ENCODE results near the gene NME7. TPM values are rescaled to one million over a fixed set of nuclear protein-coding genes. Genes with fewer than 3 reads are reported as not detected.

The NME7 gene
- total RNA-seq, 2 donors from 2014 or later: 8.8 to 10.8 TPM

- H3K36me3 Mint-ChIP-seq: peaks cover 5% of the 10 kb centered on the region
- peaks cover 12 to 16% of the 10 kb centered on the region in 2 donors for H3K27me3 Mint-ChIP-seq
- no peak overlapping the region for H3K27ac Mint-ChIP-seq
These were observed 265.0 kb downstream of the NME7 start for GRCh38 chr1:169102567-169102966.

GRCh38 chr1:169100651-169101088 is 266.9 kb downstream of the NME7 start:
- Mint-ChIP-seq H3K27ac (no peak overlapping the region), H3K36me3 (no peaks in the 10 kb centered on the region), H3K4me3 (no peak overlapping the region), H3K4me1 (ENCODE audit: low read depth in 2 of 2) (peaks cover 5 to 6% of the 10 kb centered on the region in 2 donors), H3K27me3 (peaks cover 6 to 9% of the 10 kb centered on the region in 2 donors), H3K9me3 (no peaks in the 10 kb centered on the region)
- no peak for ATAC-seq
- DNase-seq (ENCODE audit: low spot score): no peak

More at GRCh38 chr1:169102567-169102966, 265.0 kb downstream of the NME7 start:
- no peaks in the 10 kb centered on the region for H3K9me3 Mint-ChIP-seq
- no peak overlapping the region for H3K4me3 Mint-ChIP-seq
- no peak for DNase-seq (ENCODE audit: low spot score)
- H3K4me1 Mint-ChIP-seq (ENCODE audit: low read depth in 2 of 2): peaks cover 10 to 13% of the 10 kb centered on the region in 2 donors
- no peak for ATAC-seq

DNA sequence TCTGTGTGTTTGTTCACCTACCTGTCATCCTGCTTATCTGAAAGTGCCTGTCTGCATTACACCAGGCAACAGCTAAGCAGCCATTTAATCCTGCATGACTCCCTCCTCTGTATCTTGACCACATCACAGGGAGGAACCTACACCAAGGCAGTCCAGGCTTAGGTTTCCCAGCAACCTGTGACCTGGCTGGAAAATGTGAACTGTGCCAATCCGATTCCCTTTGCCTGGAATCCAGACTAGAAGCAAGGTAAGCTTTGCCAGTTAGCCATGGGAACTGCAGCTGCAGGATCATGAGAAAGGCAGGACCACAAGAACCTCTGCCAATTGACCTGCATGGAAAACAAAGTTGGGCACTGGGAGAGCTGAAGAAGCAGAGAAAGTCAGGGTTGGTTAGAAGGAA is 267.4 kb downstream of the NME7 start:
- H3K9me3 Mint-ChIP-seq: no peaks in the 10 kb centered on the region
- peaks cover 6 to 8% of the 10 kb centered on the region in 2 donors for H3K27me3 Mint-ChIP-seq
- no peak overlapping the region for H3K4me3 Mint-ChIP-seq
- H3K27ac Mint-ChIP-seq: no peak overlapping the region
- DNase-seq (ENCODE audit: low spot score): no peak
- ATAC-seq: no peak
- H3K4me1 Mint-ChIP-seq (ENCODE audit: low read depth in 2 of 2): peaks cover 5 to 6% of the 10 kb centered on the region in 2 donors
- H3K36me3 Mint-ChIP-seq: no peaks in the 10 kb centered on the region

GRCh38 chr1:169099561-169099960 is 268.0 kb downstream of the NME7 start:
- Mint-ChIP-seq H3K27ac (no peak overlapping the region), H3K9me3 (no peaks in the 10 kb centered on the region), H3K4me3 (no peak overlapping the region), H3K36me3 (no peaks in the 10 kb centered on the region), H3K27me3 (peaks cover under 1 to 1% of the 10 kb centered on the region in 2 donors), H3K4me1 (ENCODE audit: low read depth in 2 of 2) (peaks cover 2 to 5% of the 10 kb centered on the region in 2 donors)
- no peak for ATAC-seq
- DNase-seq (ENCODE audit: low spot score): no peak

DNA sequence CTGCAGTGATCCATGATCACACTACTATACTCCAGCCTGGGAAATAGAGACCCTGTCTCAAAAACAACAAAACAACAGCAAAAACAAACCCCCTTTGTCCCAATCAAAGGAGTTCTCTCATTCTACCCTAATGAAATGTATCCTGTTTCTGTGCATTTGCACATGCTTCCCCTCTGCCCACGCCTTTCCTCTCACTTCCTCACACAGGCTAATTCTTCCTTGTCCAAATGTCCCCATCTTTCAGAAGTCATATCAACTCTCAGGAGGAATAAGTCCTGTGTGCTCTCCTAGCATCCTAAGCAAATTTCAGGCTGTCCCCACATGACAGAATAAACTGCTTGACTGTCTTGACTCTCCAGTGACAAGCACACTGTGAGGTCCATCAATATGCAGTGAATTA is 269.2 kb downstream of the NME7 start:
- no peak overlapping the region for H3K4me3 Mint-ChIP-seq
- no peaks in the 10 kb centered on the region for H3K9me3 Mint-ChIP-seq
- H3K36me3 Mint-ChIP-seq: no peaks in the 10 kb centered on the region
- peaks cover 2 to 5% of the 10 kb centered on the region in 2 donors for H3K4me1 Mint-ChIP-seq (ENCODE audit: low read depth in 2 of 2)
- H3K27ac Mint-ChIP-seq: no peak overlapping the region
- no peak for ATAC-seq
- H3K27me3 Mint-ChIP-seq: peaks cover 2 to 5% of the 10 kb centered on the region in 2 donors
- no peak for DNase-seq (ENCODE audit: low spot score)

DNA sequence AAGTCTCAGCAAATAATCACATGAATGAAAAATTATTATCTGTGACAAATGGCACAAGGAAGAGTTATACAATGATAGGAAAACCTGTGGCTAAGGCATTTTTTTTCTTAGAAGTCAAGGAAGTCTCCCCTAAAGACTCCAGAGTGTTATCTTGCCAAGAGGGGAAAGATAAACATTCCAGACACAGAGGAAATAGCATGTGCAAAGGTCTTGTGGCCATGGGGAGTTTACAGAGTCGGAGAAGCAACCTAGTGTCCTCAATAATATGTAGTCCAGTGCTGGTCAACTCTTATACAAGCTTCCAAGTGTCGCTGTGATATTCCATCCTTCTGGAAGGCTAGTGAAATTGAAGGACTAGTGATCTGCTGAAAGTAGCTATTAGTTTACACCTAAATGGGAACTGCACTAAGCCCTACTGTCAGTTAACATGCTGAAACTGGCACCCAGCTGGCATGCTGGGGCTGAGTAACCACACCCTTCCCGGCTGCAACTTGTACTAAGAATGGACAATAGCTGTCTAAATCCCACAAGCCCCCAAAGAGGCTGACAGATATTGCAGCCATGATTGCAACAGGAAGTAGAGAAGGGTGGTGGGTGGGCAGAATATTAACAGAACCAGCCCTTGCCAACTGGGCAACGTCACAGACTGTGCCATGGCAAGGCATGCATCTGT is 272.6 kb downstream of the NME7 start:
- no peak overlapping the region for H3K27ac Mint-ChIP-seq
- H3K4me3 Mint-ChIP-seq: no peak overlapping the region

DNA sequence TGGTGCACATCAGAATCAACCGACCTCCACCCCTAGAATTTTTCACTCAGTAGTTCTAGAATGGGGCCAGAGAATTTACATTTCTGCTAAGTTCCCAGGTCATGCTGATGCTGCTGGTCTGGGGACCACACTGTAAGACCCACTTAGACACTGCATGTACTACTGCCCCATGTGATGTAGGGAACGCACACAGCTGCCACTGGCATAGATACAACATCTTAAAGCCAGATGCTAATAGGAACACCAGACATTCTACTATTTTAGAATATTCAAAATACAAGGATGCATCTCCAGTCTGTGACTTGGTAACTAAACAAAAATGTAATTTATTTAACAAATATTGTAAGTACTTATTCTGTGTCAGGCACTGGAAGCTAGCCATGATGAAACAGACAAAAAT is 275.2 kb downstream of the NME7 start:
- no peaks in the 10 kb centered on the region for H3K36me3 Mint-ChIP-seq

More for the DNA sequence above, 272.6 kb downstream of the NME7 start:
- Mint-ChIP-seq H3K4me1 (ENCODE audit: low read depth in 2 of 2) (peaks cover 4 to 9% of the 10 kb centered on the region in 2 donors), H3K27me3 (peaks cover 5 to 10% of the 10 kb centered on the region in 2 donors), H3K36me3 (no peaks in the 10 kb centered on the region), H3K9me3 (no peaks in the 10 kb centered on the region)
- DNase-seq (ENCODE audit: low spot score): no peak
- no peak for ATAC-seq

GRCh38 chr1:169091480-169091941 is 276.1 kb downstream of the NME7 start:
- Mint-ChIP-seq H3K9me3 (no peaks in the 10 kb centered on the region), H3K4me1 (ENCODE audit: low read depth in 2 of 2) (peaks cover 3 to 5% of the 10 kb centered on the region in 2 donors), H3K27me3 (peaks cover 6 to 12% of the 10 kb centered on the region in 2 donors), H3K36me3 (no peaks in the 10 kb centered on the region), H3K27ac (no peak overlapping the region), H3K4me3 (no peak overlapping the region)
- ATAC-seq (peak; percentile 6 to 49), DNase-seq (ENCODE audit: low spot score) (no peak)

More for the DNA sequence above, 275.2 kb downstream of the NME7 start:
- DNase-seq (ENCODE audit: low spot score): no peak
- Mint-ChIP-seq H3K27me3 (peaks cover 6 to 12% of the 10 kb centered on the region in 2 donors), H3K4me1 (ENCODE audit: low read depth in 2 of 2) (peaks cover 5% of the 10 kb centered on the region in 2 donors), H3K27ac (no peak overlapping the region), H3K9me3 (no peaks in the 10 kb centered on the region), H3K4me3 (no peak overlapping the region)
- ATAC-seq: no peak

- H3K4me1 Mint-ChIP-seq (ENCODE audit: low read depth in 2 of 2): peaks cover 3 to 5% of the 10 kb centered on the region in 2 donors
- DNase-seq (ENCODE audit: low spot score) (no peak), ATAC-seq (peak; percentile 33 to 51)
- H3K4me3 Mint-ChIP-seq: no peak overlapping the region
- no peak overlapping the region for H3K27ac Mint-ChIP-seq
- no peaks in the 10 kb centered on the region for H3K36me3 Mint-ChIP-seq
- no peaks in the 10 kb centered on the region for H3K9me3 Mint-ChIP-seq
- H3K27me3 Mint-ChIP-seq: peaks cover 6 to 12% of the 10 kb centered on the region in 2 donors
These were observed 276.7 kb downstream of the NME7 start for GRCh38 chr1:169090900-169091311.

- Mint-ChIP-seq H3K4me3 (no peak overlapping the region), H3K9me3 (no peaks in the 10 kb centered on the region), H3K36me3 (no peaks in the 10 kb centered on the region), H3K27ac (no peak overlapping the region), H3K4me1 (ENCODE audit: low read depth in 2 of 2) (peaks cover 3 to 5% of the 10 kb centered on the region in 2 donors), H3K27me3 (peaks cover 6 to 12% of the 10 kb centered on the region in 2 donors)
- ATAC-seq (no peak), DNase-seq (ENCODE audit: low spot score) (no peak)
These were observed 277.2 kb downstream of the NME7 start for GRCh38 chr1:169090308-169090899.

GRCh38 chr1:169089776-169090175 is 277.8 kb downstream of the NME7 start:
- H3K9me3 Mint-ChIP-seq: no peaks in the 10 kb centered on the region
- no peaks in the 10 kb centered on the region for H3K36me3 Mint-ChIP-seq
- no peak overlapping the region for H3K27ac Mint-ChIP-seq
- H3K4me1 Mint-ChIP-seq (ENCODE audit: low read depth in 2 of 2): peaks cover 3 to 5% of the 10 kb centered on the region in 2 donors
- no peak for ATAC-seq
- H3K4me3 Mint-ChIP-seq: no peak overlapping the region
- peaks cover 6 to 12% of the 10 kb centered on the region in 2 donors for H3K27me3 Mint-ChIP-seq
- DNase-seq (ENCODE audit: low spot score): no peak

GRCh38 chr1:169087876-169088275 is 279.7 kb downstream of the NME7 start:
- Mint-ChIP-seq H3K27me3 (peaks cover 3 to 5% of the 10 kb centered on the region in 2 donors), H3K36me3 (no peaks in the 10 kb centered on the region), H3K4me3 (no peak overlapping the region)

GRCh38 chr1:169086603-169087455 is 280.8 kb downstream of the NME7 start:
- no peaks in the 10 kb centered on the region for H3K9me3 Mint-ChIP-seq
- H3K36me3 Mint-ChIP-seq: no peaks in the 10 kb centered on the region
- ATAC-seq (no peak), DNase-seq (ENCODE audit: low spot score) (no peak)
- peaks cover 3 to 5% of the 10 kb centered on the region in 2 donors for H3K27me3 Mint-ChIP-seq
- no peak overlapping the region for H3K4me3 Mint-ChIP-seq
- peaks cover 3 to 5% of the 10 kb centered on the region in 2 donors for H3K4me1 Mint-ChIP-seq (ENCODE audit: low read depth in 2 of 2)
- no peak overlapping the region for H3K27ac Mint-ChIP-seq

More at GRCh38 chr1:169087876-169088275, 279.7 kb downstream of the NME7 start:
- no peak for DNase-seq (ENCODE audit: low spot score)
- ATAC-seq: no peak
- Mint-ChIP-seq H3K27ac (no peak overlapping the region), H3K4me1 (ENCODE audit: low read depth in 2 of 2) (peaks cover 3 to 5% of the 10 kb centered on the region in 2 donors), H3K9me3 (no peaks in the 10 kb centered on the region)
